ENCODE results near the gene RHNO1.

GRCh38 chr12:2895051-2895451 lies 18.0 kb downstream of the RHNO1 start:
- TF ChIP-seq CTCF (conservative IDR thresholded peaks at IDR 0.05 in 1 of 2, IDR thresholded peaks at IDR 0.05 in 1 of 2; ENCODE audit: low read depth in 1 of 2, low read length in 2 of 2): no peak
- TF ChIP-seq EZH2 (IDR thresholded peaks at IDR 0.05; ENCODE audit: low read length, missing control alignments): no peak
